Measurements from ENCODE around the gene JAKMIP1. TPM values are rescaled to one million over a fixed set of nuclear protein-coding genes. Genes with fewer than 3 reads are reported as not detected.

Gene JAKMIP1
- total RNA-seq, 1 donor from 2014 or later: not detected

GRCh38 chr4:6150046-6150735 lies 50.2 kb downstream of the JAKMIP1 start:
- Mint-ChIP-seq H3K27me3 (ENCODE audit: unreplicated experiment) (peaks cover 5% of the 10 kb centered on the region), H3K36me3 (ENCODE audit: low read depth, unreplicated experiment) (no peaks in the 10 kb centered on the region), H3K4me3 (ENCODE audit: unreplicated experiment) (no peak overlapping the region), H3K9me3 (ENCODE audit: unreplicated experiment) (no peaks in the 10 kb centered on the region), H3K4me1 (ENCODE audit: unreplicated experiment) (peaks cover 35% of the 10 kb centered on the region), H3K27ac (ENCODE audit: unreplicated experiment) (no peak overlapping the region)
- no peak for DNase-seq (ENCODE audit: low spot score)
- TF ChIP-seq CTCF (IDR thresholded peaks at IDR 0.05; ENCODE audit: unreplicated experiment): no peak

- Mint-ChIP-seq H3K9me3 (ENCODE audit: unreplicated experiment) (no peaks in the 10 kb centered on the region), H3K27me3 (ENCODE audit: unreplicated experiment) (peaks cover 9% of the 10 kb centered on the region), H3K4me3 (ENCODE audit: unreplicated experiment) (no peak overlapping the region), H3K4me1 (ENCODE audit: unreplicated experiment) (peaks cover 20% of the 10 kb centered on the region), H3K27ac (ENCODE audit: unreplicated experiment) (no peak overlapping the region), H3K36me3 (ENCODE audit: low read depth, unreplicated experiment) (no peaks in the 10 kb centered on the region)
- no peak for TF ChIP-seq CTCF (IDR thresholded peaks at IDR 0.05; ENCODE audit: unreplicated experiment)
- DNase-seq (ENCODE audit: low spot score): no peak
Observed at GRCh38 chr4:6148506-6149205, 51.7 kb downstream of the JAKMIP1 start.

GRCh38 chr4:6147441-6147840 lies 52.9 kb downstream of the JAKMIP1 start:
- Mint-ChIP-seq H3K9me3 (ENCODE audit: unreplicated experiment) (no peaks in the 10 kb centered on the region), H3K27ac (ENCODE audit: unreplicated experiment) (no peak overlapping the region), H3K27me3 (ENCODE audit: unreplicated experiment) (peaks cover 9% of the 10 kb centered on the region), H3K4me1 (ENCODE audit: unreplicated experiment) (peaks cover 13% of the 10 kb centered on the region), H3K4me3 (ENCODE audit: unreplicated experiment) (no peak overlapping the region), H3K36me3 (ENCODE audit: low read depth, unreplicated experiment) (no peaks in the 10 kb centered on the region)
- no peak for DNase-seq (ENCODE audit: low spot score)
- TF ChIP-seq CTCF (IDR thresholded peaks at IDR 0.05; ENCODE audit: unreplicated experiment): no peak

DNA sequence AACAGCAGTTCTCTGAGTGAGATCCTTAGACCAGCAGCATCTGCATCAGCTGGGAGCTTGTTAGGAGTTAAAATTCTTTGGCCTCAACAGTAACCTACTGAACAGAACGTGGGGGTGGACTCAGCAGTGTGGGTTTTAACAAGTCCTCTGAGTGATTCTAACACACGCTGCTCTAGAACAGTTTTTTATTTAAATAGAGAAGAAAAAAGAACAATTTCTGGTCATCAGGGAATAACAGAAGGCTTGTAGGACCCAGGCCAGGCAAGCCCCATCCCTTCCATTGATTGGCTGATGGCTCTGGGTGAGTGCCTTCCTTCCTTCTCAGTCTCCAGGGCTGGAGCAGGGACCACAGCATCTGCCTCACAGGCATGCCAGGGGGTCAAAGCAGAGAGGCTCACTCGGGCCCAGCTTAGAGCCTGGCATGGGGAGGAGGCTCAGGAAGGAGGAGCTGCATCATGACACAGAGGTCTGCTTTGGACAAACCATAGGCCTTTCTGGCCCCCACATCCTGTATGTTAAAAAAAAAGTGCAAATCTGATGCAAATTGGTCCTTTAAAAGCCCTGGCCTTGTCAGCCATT lies 56.7 kb downstream of the JAKMIP1 start:
- no peak for TF ChIP-seq CTCF (IDR thresholded peaks at IDR 0.05; ENCODE audit: unreplicated experiment)
- Mint-ChIP-seq H3K4me3 (ENCODE audit: unreplicated experiment) (no peak overlapping the region), H3K36me3 (ENCODE audit: low read depth, unreplicated experiment) (no peaks in the 10 kb centered on the region), H3K27me3 (ENCODE audit: unreplicated experiment) (peaks cover 9% of the 10 kb centered on the region), H3K27ac (ENCODE audit: unreplicated experiment) (no peak overlapping the region), H3K9me3 (ENCODE audit: unreplicated experiment) (no peaks in the 10 kb centered on the region), H3K4me1 (ENCODE audit: unreplicated experiment) (peaks cover 6% of the 10 kb centered on the region)
- DNase-seq (ENCODE audit: low spot score): no peak
